Measurements from ENCODE around the gene TEX22.

DNA sequence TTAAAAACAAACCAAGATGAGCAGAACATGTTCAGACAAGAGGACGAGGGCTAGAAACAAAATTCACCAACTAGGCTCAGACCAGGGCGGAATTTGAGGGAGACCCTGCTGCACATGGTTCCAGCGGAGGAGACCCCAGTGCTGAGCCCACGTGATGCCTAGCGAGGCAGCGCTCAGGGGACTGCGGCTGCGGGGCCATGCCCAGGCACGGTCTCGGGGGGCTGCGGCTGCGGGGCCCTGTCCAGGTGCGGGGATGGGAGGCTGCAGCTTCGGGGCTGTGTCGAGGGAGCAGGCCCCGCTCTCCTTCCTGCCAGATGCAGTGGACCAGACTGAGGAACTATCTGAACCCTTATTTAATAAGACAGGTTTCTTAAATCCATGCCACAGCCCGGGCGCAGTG is 63.6 kb downstream of the TEX22 start:
- TF ChIP-seq NFRKB (IDR thresholded peaks at IDR 0.05), result no peak
- TF ChIP-seq HDGF (IDR thresholded peaks at IDR 0.05; ENCODE audit: borderline replicate concordance), result no peak
- no peak for TF ChIP-seq BHLHE40 (IDR thresholded peaks at IDR 0.05; ENCODE audit: borderline replicate concordance)
- TF ChIP-seq LEF1 (IDR thresholded peaks at IDR 0.05; ENCODE audit: borderline replicate concordance), result no peak
- no peak for TF ChIP-seq FOXK2 (IDR thresholded peaks at IDR 0.05)
- TF ChIP-seq SUZ12 (IDR thresholded peaks at IDR 0.05), result no peak
- TF ChIP-seq SP1 (IDR thresholded peaks at IDR 0.05), result no peak
- TF ChIP-seq FOXM1 (IDR thresholded peaks at IDR 0.05; ENCODE audit: borderline replicate concordance), result no peak
- TF ChIP-seq PKNOX1 (IDR thresholded peaks at IDR 0.05), result no peak
- no peak for TF ChIP-seq ARNT (IDR thresholded peaks at IDR 0.05)
